WTC11 (cell line): ENCODE data around the gene PLCG2.

Experiments used
- ATF1 ChIP-seq: sonication (generic); formaldehyde crosslinking; IDR thresholded peaks from 2 replicates; pipeline ENCODE4 v1.8.1; 2023; ENCODE audit warnings: mild to moderate bottlenecking, moderate library complexity, missing genetic modification reagents
- FOXJ3 ChIP-seq: sonication (generic); formaldehyde crosslinking; IDR thresholded peaks from 2 replicates; pipeline ENCODE4 v1.9.0; 2021; ENCODE audit warnings: missing genetic modification reagents, mild to moderate bottlenecking, borderline replicate concordance
- NFYB ChIP-seq: sonication (generic); formaldehyde crosslinking; conservative IDR thresholded peaks from 2 replicates; pipeline ENCODE4 v1.8.0; 2022; ENCODE audit warnings: low read depth, missing genetic modification reagents
- TF ChIP-seq, protein P1 (sequence below): sonication (generic); formaldehyde crosslinking; IDR thresholded peaks from 2 replicates; pipeline ENCODE4 v1.8.1; 2022; ENCODE audit warnings: mild to moderate bottlenecking, moderate library complexity, missing genetic modification reagents
- TF ChIP-seq, protein P2 (sequence below): fragments of 200-600 bp; IDR thresholded peaks from 2 replicates; pipeline ENCODE4 v1.8.0; 2022; ENCODE audit warnings: antibody characterized with exemption
- TF ChIP-seq, protein P3 (sequence below): sonication (generic); formaldehyde crosslinking; IDR thresholded peaks from 2 replicates; pipeline ENCODE4 v1.8.1; 2023; ENCODE audit warnings: mild to moderate bottlenecking, missing genetic modification reagents

- TF ChIP-seq FOXJ3 (CRISPR knock-in tag) (no peak), NFYB (no peak), ATF1 (CRISPR knock-in tag) (no peak)
- TF ChIP-seq, protein P1, sequence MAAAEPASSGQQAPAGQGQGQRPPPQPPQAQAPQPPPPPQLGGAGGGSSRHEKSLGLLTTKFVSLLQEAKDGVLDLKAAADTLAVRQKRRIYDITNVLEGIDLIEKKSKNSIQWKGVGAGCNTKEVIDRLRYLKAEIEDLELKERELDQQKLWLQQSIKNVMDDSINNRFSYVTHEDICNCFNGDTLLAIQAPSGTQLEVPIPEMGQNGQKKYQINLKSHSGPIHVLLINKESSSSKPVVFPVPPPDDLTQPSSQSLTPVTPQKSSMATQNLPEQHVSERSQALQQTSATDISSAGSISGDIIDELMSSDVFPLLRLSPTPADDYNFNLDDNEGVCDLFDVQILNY: no peak
- TF ChIP-seq, protein P2, sequence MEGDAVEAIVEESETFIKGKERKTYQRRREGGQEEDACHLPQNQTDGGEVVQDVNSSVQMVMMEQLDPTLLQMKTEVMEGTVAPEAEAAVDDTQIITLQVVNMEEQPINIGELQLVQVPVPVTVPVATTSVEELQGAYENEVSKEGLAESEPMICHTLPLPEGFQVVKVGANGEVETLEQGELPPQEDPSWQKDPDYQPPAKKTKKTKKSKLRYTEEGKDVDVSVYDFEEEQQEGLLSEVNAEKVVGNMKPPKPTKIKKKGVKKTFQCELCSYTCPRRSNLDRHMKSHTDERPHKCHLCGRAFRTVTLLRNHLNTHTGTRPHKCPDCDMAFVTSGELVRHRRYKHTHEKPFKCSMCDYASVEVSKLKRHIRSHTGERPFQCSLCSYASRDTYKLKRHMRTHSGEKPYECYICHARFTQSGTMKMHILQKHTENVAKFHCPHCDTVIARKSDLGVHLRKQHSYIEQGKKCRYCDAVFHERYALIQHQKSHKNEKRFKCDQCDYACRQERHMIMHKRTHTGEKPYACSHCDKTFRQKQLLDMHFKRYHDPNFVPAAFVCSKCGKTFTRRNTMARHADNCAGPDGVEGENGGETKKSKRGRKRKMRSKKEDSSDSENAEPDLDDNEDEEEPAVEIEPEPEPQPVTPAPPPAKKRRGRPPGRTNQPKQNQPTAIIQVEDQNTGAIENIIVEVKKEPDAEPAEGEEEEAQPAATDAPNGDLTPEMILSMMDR: no peak
- TF ChIP-seq, protein P3, sequence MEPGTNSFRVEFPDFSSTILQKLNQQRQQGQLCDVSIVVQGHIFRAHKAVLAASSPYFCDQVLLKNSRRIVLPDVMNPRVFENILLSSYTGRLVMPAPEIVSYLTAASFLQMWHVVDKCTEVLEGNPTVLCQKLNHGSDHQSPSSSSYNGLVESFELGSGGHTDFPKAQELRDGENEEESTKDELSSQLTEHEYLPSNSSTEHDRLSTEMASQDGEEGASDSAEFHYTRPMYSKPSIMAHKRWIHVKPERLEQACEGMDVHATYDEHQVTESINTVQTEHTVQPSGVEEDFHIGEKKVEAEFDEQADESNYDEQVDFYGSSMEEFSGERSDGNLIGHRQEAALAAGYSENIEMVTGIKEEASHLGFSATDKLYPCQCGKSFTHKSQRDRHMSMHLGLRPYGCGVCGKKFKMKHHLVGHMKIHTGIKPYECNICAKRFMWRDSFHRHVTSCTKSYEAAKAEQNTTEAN (CRISPR knock-in tag): no peak
These were observed 38.2 kb downstream of the PLCG2 start for GRCh38 chr16:81817296-81817695.
